Nephron (organoid): Measurements from ENCODE around the gene SLAMF9.

ENCODE experiments used
- H3K27ac Mint-ChIP-seq, 3 experiments: 2 replicates each; pipeline ENCODE4 v1.8.0; 2020; ENCODE audit warnings: mixed read lengths in 3 of 3, mild to moderate bottlenecking in 2 of 3, moderate library complexity in 1 of 3
- H3K27me3 Mint-ChIP-seq: 2 replicates; pipeline ENCODE4 v1.8.0; 2021; ENCODE audit warnings: low read depth, mild to moderate bottlenecking, moderate library complexity, mixed read lengths
- H3K36me3 Mint-ChIP-seq: 2 replicates; pipeline ENCODE4 v1.8.0; 2020; ENCODE audit warnings: low read depth, mixed read lengths
- H3K4me1 Mint-ChIP-seq: 2 replicates; pipeline ENCODE4 v1.8.0; 2020; ENCODE audit warnings: mixed read lengths
- H3K4me3 Mint-ChIP-seq, 3 experiments: 2 replicates each; pipeline ENCODE4 v1.8.0; 2020; ENCODE audit warnings: mild to moderate bottlenecking in 3 of 3, mixed read lengths in 3 of 3, moderate library complexity in 2 of 3
- H3K9me3 Mint-ChIP-seq: 2 replicates; pipeline ENCODE4 v1.8.0; 2020; ENCODE audit warnings: mixed read lengths
- TF ChIP-seq, protein P1 (sequence below), 3 experiments: fragments of 200-600 bp; sonication (generic); IDR thresholded peaks; one replicate each; pipeline ENCODE4 v1.5.0; 2021; ENCODE audit warnings: antibody characterized with exemption in 3 of 3; ENCODE audit not compliant: unreplicated experiment in 3 of 3

The SLAMF9 gene

DNA sequence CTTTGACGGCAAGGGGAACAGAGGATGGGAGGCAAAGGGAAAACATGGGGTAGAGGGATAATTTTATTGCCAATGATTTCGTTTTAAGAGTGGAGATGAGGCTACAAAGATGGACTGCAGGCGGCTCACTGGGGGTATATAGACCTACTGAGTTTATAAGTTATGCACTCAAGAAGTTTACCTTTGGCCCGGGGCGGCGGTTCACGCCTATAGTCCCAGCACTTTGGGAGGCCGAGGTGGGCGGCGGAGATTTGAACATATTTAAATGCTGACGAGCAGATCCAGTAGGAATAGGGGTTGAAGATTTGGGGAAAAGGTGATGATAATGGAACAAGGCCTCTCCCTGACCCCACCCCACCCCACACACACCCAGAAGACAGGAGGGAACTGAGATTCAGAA, 8.1 kb upstream of the SLAMF9 start:
- Mint-ChIP-seq H3K4me1 (peaks cover 10% of the 10 kb centered on the region), H3K27me3 (peaks cover 24% of the 10 kb centered on the region), H3K27ac (no peak overlapping the region), H3K36me3 (no peaks in the 10 kb centered on the region), H3K9me3 (no peaks in the 10 kb centered on the region), H3K4me3 (no peak overlapping the region)
- TF ChIP-seq, protein P1, sequence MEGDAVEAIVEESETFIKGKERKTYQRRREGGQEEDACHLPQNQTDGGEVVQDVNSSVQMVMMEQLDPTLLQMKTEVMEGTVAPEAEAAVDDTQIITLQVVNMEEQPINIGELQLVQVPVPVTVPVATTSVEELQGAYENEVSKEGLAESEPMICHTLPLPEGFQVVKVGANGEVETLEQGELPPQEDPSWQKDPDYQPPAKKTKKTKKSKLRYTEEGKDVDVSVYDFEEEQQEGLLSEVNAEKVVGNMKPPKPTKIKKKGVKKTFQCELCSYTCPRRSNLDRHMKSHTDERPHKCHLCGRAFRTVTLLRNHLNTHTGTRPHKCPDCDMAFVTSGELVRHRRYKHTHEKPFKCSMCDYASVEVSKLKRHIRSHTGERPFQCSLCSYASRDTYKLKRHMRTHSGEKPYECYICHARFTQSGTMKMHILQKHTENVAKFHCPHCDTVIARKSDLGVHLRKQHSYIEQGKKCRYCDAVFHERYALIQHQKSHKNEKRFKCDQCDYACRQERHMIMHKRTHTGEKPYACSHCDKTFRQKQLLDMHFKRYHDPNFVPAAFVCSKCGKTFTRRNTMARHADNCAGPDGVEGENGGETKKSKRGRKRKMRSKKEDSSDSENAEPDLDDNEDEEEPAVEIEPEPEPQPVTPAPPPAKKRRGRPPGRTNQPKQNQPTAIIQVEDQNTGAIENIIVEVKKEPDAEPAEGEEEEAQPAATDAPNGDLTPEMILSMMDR (IDR thresholded peaks at IDR 0.05; ENCODE audit: unreplicated experiment in 3 of 3), result no peak

DNA sequence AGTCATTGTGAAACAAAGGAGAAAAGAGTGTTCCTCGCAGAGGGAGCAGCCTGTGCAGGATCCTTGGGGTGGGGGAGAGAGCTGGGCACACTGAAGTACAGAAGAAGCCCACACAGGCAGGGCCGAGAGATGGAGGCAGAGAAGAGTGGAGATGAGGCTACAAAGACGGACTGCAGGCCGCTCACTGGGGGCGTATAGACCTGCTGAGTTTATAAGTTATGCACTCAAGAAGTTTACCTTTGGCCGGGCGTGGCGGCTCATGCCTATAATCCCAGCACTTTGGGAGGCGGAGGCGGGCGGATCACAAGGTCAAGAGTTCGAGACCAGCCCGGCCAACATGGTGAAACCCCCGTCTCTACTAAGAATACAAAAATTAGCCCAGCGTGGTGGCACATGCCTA, 7.6 kb upstream of the SLAMF9 start:
- TF ChIP-seq, protein P1 (IDR thresholded peaks at IDR 0.05; ENCODE audit: unreplicated experiment in 3 of 3), result no peak
- Mint-ChIP-seq H3K4me3 (peak overlapping the region in 2 of 3 experiments; percentile 47 to 69), H3K27ac (peak overlapping the region in 2 of 3 experiments; percentile 70 to 94), H3K9me3 (no peaks in the 10 kb centered on the region), H3K4me1 (peaks cover 10% of the 10 kb centered on the region), H3K36me3 (no peaks in the 10 kb centered on the region), H3K27me3 (peaks cover 24% of the 10 kb centered on the region)

DNA sequence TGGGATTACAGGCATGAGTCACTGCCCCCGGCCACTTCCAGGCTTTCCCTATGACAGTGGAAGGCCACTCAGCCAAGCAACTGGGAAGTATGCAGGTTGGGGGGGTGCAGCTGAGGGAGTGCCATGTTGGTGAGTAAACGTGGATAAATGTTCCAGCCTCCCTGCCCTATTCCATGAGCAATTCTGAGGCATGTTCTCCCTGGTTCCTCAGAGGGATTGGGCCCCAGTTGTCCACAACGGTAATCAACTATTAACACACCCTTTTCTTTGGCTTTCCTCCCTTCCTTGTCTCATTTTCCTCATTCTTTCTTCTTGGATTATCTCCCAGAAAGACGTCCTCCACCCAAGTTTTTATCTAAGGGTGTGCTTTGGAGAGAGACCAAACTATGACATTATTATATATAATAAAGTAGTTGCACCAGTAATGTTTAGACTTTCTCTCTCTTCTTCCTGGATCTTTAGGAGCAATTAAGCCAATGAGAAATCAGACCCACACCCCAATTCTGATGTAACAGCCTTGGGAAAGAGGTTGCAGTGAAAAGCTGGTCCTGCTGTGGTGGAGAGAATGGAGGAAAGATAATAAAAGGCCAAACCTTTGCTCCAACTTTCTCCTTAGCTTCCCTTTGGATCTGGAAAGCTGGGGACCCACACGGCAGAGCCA, 6.8 kb upstream of the SLAMF9 start:
- no peaks in the 10 kb centered on the region for H3K36me3 Mint-ChIP-seq
- H3K4me3 Mint-ChIP-seq, result peak overlapping the region in 2 of 3 experiments; percentile 47 to 69
- TF ChIP-seq, protein P1 (IDR thresholded peaks at IDR 0.05; ENCODE audit: unreplicated experiment in 3 of 3), result no peak
- H3K27ac Mint-ChIP-seq, result peak overlapping the region in 2 of 3 experiments; percentile 70 to 94
- peaks cover 10% of the 10 kb centered on the region for H3K4me1 Mint-ChIP-seq
- no peaks in the 10 kb centered on the region for H3K9me3 Mint-ChIP-seq
- peaks cover 29% of the 10 kb centered on the region for H3K27me3 Mint-ChIP-seq

DNA sequence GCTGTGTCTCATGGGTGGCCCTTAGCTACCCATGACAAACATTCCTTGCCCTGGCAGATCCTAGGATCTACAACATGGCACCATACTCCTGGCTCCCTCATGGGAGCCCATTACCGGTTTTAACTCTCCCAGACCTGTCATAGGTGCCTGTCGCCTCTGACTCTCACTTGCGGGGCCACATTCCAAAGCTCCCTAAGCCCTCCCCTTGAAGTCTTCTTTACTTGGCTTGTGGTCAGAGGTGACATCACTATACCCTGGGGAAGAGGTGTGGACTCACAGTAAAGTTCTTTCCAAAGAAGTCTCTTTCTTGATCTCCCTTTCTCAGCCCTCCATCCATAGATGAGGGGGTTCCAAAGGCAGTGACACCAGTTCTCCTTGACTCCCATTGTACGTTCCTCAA, 5.4 kb upstream of the SLAMF9 start:
- Mint-ChIP-seq H3K36me3 (no peaks in the 10 kb centered on the region), H3K27me3 (peaks cover 19% of the 10 kb centered on the region), H3K9me3 (no peaks in the 10 kb centered on the region), H3K4me1 (peaks cover 10% of the 10 kb centered on the region), H3K27ac (no peak overlapping the region), H3K4me3 (no peak overlapping the region)
- TF ChIP-seq, protein P1 (IDR thresholded peaks at IDR 0.05; ENCODE audit: unreplicated experiment in 3 of 3), result no peak

DNA sequence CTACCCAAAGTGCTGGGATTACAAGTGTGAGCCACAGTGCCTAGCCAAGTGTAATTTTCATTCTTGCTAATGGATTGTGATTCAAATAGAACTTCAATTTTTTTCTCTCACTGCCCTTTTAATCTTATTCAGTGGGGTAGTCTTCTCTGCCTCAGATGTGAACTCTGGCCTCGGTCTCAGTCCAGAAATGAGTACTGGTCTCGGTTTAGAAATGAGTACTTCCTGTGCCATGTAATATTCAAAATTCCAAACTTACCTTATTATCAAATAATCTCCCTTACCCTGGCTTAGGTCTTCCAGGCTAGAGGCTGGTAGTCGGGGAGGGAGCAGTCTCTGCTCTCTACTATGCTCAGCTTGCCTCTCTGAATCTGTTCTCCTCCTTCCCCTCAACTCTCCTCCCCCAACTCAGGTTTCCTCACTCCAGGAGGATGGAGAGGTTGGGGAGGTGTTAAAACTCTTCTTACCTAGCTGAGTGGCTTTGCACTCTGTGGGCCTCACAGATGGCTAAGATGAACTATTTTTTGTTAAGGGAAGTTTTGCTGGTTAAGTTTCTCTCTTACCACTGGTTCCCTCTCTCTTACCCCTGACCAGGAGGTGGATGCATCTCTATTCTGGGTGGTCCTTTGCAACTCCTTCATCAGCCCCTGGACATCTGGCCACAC, 4.8 kb upstream of the SLAMF9 start:
- Mint-ChIP-seq H3K36me3 (no peaks in the 10 kb centered on the region), H3K27ac (no peak overlapping the region), H3K4me1 (peaks cover 10% of the 10 kb centered on the region), H3K4me3 (no peak overlapping the region), H3K9me3 (no peaks in the 10 kb centered on the region), H3K27me3 (peaks cover 23% of the 10 kb centered on the region)
- TF ChIP-seq, protein P1 (IDR thresholded peaks at IDR 0.05; ENCODE audit: unreplicated experiment in 3 of 3), result no peak
